Naive B cell (primary cell): Measurements from ENCODE around the gene BCAT1. TPM values are rescaled to one million over a fixed set of nuclear protein-coding genes. Genes with fewer than 3 reads are reported as not detected.
"Not testable (repeated sequence)": the region's sequence is repeated elsewhere in the genome, so short reads cannot be mapped to it uniquely, and the experiment has no call there.

Experiments
- ATAC-seq, 2 donors: fragments of 150-1000 bp; cut with Tn5 transposase; 2 replicates each; pipeline ENCODE4 v1.10.0; 2021; ENCODE audit warnings: low read depth in 2 of 2, mild to moderate bottlenecking in 2 of 2, moderate library complexity in 2 of 2
- DNase-seq: peaks from one replicate; pipeline ENCODE4 v3.0.0; 2022
- H3K27ac Mint-ChIP-seq, 6 donors: one replicate each; pipeline ENCODE4 v1.8.0; 2020 to 2022; ENCODE audit warnings: mild to moderate bottlenecking in 6 of 6, mixed read lengths in 6 of 6, moderate library complexity in 5 of 6, inconsistent platforms in 2 of 6
- H3K27me3 Mint-ChIP-seq, 3 donors: one replicate each; pipeline ENCODE4 v1.8.0; 2021 to 2022; ENCODE audit warnings: mixed read lengths in 3 of 3, mild to moderate bottlenecking in 1 of 3
- H3K36me3 Mint-ChIP-seq, 2 donors: one replicate each; pipeline ENCODE4 v1.8.0; 2020 to 2022; ENCODE audit warnings: mixed read lengths in 2 of 2, inconsistent platforms in 1 of 2, mild to moderate bottlenecking in 1 of 2
- H3K4me1 Mint-ChIP-seq, 3 donors: one replicate each; pipeline ENCODE4 v1.8.0; 2020 to 2022; ENCODE audit warnings: mixed read lengths in 3 of 3, inconsistent platforms in 1 of 3, mild to moderate bottlenecking in 1 of 3, moderate library complexity in 1 of 3
- H3K4me3 Mint-ChIP-seq, 8 donors: one replicate each; pipeline ENCODE4 v1.8.0; 2020 to 2022; ENCODE audit warnings: mild to moderate bottlenecking in 8 of 8, mixed read lengths in 8 of 8, moderate library complexity in 8 of 8, inconsistent platforms in 2 of 8
- H3K9me3 Mint-ChIP-seq, 7 donors: one replicate each; pipeline ENCODE4 v1.8.0; 2020 to 2022; ENCODE audit warnings: mixed read lengths in 7 of 7, mild to moderate bottlenecking in 5 of 7, inconsistent platforms in 2 of 7, moderate library complexity in 1 of 7
- polyA plus RNA-seq, 6 donors: library from polyadenylated mRNA; unstranded; fragments of 300-500 nt; fragmentation: Illumina TruSeq; gene quantifications; one replicate each; pipeline ENCODE4 v1.2.3, GENCODE V29; 2021; ENCODE audit warnings: low read depth in 6 of 6

Gene BCAT1
- polyA plus RNA-seq, 6 donors from 2014 or later: 0.18 to 4.9 (median 1.8) TPM; not detected in 1

- Mint-ChIP-seq H3K4me3 (peak overlapping the region in 4 of 8 donors; percentile 5 to 95 (median 72)), H3K27ac (peak overlapping the region in 2 of 6 donors; percentile 14 to 57)
Observed at GRCh38 chr12:24950231-24950834, 1.4 kb upstream of the BCAT1 start.

DNA sequence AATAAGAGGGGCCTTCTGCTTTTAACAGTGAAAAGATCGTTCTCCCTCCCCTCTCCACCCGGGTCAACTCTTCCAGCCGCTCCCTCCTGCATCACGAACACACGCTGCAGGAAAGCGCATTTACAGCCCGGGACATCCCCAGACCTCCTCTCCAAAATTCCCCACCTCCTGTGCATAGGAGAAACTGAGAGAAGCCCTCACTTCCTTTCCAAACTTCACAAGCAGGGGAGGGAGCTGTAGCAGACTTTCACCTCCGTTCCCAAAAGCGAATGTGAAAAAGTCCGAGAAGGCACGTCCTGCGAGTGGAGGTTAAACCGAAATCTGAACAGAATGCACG, 513 bp downstream of the BCAT1 start:
- peak overlapping the region; percentile 88 to 97 (median 93) for H3K4me3 Mint-ChIP-seq
- peak overlapping the region in 5 of 6 donors; percentile 35 to 92 (median 76) for H3K27ac Mint-ChIP-seq
- H3K27me3 Mint-ChIP-seq: peaks cover 9 to 12% (median 10%) of the 10 kb centered on the region in 3 donors
- DNase-seq: peak; percentile 18
- H3K4me1 Mint-ChIP-seq: peaks cover 27 to 31% (median 31%) of the 10 kb centered on the region in 3 donors
- no peaks in the 10 kb centered on the region for H3K9me3 Mint-ChIP-seq
- ATAC-seq: peak; percentile 30 to 35
- peaks cover 0 to 8% of the 10 kb centered on the region in 2 donors for H3K36me3 Mint-ChIP-seq

More at GRCh38 chr12:24950231-24950834, 1.4 kb upstream of the BCAT1 start:
- H3K4me1 Mint-ChIP-seq: peaks cover 27 to 31% (median 31%) of the 10 kb centered on the region in 3 donors
- peaks cover 0 to 8% of the 10 kb centered on the region in 2 donors for H3K36me3 Mint-ChIP-seq
- no peaks in the 10 kb centered on the region for H3K9me3 Mint-ChIP-seq
- H3K27me3 Mint-ChIP-seq: peaks cover 7 to 10% (median 9%) of the 10 kb centered on the region in 3 donors
- DNase-seq (no peak), ATAC-seq (no peak)

DNA sequence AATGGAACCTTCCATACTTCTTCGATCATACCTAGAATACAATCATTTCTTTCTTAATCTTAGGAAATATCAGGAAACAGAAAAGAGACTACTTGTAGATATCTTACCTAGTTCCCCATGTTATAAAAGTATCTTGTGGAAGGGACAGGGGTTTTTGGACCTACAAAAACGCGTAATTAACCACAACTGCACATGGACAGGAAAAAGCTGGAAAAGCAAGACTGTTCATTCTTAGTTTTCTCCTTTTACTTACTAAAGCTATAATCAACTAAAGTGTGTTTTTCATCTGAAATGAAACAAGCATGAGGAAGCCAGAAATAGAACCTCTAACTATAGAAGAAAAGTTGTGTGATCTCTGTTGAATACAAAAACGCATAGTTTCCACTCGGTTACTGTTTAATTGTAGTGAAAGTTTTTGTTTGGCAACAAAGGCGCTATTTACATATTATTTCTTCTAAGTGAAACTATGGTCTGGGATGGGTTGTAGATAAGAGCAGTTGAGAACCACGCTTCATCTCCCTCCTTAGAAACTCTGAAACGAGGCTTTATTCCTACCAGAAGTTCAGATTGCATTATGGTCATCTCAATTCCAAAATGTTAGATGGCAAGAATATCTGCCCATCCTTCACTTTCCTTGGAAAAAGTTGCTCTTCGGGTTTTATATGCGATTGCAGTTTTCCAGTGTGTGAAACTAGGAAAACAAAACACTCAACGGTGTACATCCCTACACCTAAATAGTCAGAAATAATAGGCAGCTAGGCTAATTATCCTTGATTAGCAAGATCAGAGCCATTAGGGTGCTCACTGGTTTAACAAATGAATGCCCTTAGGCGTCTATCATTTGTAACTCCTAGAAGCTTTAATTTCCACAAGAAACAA, 1.1 kb downstream of the BCAT1 start:
- Mint-ChIP-seq H3K27ac (peak overlapping the region in 4 of 6 donors; percentile 58 to 92 (median 70)), H3K36me3 (peaks cover 0 to 8% of the 10 kb centered on the region in 2 donors), H3K4me1 (peaks cover 27 to 33% (median 31%) of the 10 kb centered on the region in 3 donors), H3K27me3 (peaks cover 9 to 12% (median 10%) of the 10 kb centered on the region in 3 donors), H3K9me3 (no peaks in the 10 kb centered on the region), H3K4me3 (peak overlapping the region; percentile 88 to 97 (median 93))
- no peak for DNase-seq
- ATAC-seq: no peak

GRCh38 chr12:24945845-24946244, 3.1 kb downstream of the BCAT1 start:
- DNase-seq (no peak), ATAC-seq (no peak)
- peaks cover 0 to 8% of the 10 kb centered on the region in 2 donors for H3K36me3 Mint-ChIP-seq
- peaks cover 27 to 37% (median 31%) of the 10 kb centered on the region in 3 donors for H3K4me1 Mint-ChIP-seq
- peaks cover 0 to 4% (median 0%) of the 10 kb centered on the region in 7 donors for H3K9me3 Mint-ChIP-seq
- peak overlapping the region in 1 of 6 donors; percentile 32 for H3K27ac Mint-ChIP-seq
- H3K27me3 Mint-ChIP-seq: peaks cover 9 to 12% (median 10%) of the 10 kb centered on the region in 3 donors
- H3K4me3 Mint-ChIP-seq: peak overlapping the region in 1 of 8 donors; percentile 26

- peaks cover 26 to 37% (median 27%) of the 10 kb centered on the region in 3 donors for H3K4me1 Mint-ChIP-seq
- H3K4me3 Mint-ChIP-seq: peak overlapping the region in 1 of 8 donors; percentile 18
- no peak for ATAC-seq
Observed at GRCh38 chr12:24945039-24945438, 3.9 kb downstream of the BCAT1 start.

DNA sequence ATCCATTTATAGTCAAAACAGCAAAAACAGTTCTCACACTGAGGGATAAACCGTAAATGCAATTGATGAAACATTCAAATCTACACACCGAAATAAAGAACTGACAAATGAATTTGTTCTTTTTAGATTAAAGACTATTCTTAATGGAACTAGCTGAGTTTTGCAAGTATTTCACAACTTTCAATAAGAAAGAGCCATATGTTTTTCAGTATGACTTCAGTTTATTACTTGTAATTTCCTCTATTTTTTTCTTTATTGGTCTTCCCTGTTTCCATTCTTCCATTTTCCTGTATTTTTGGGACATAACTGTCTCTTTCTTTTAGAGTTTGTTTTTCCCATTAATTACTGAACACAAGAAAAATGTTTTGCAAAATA, 4.3 kb downstream of the BCAT1 start:
- ATAC-seq: no peak
- peaks cover 9 to 12% (median 10%) of the 10 kb centered on the region in 3 donors for H3K27me3 Mint-ChIP-seq

More at GRCh38 chr12:24945039-24945438, 3.9 kb downstream of the BCAT1 start:
- Mint-ChIP-seq H3K27ac (no peak overlapping the region), H3K9me3 (peaks cover 0 to 4% (median 0%) of the 10 kb centered on the region in 7 donors), H3K27me3 (peaks cover 9 to 12% (median 10%) of the 10 kb centered on the region in 3 donors), H3K36me3 (peaks cover 0 to 8% of the 10 kb centered on the region in 2 donors)
- DNase-seq: no peak

DNA sequence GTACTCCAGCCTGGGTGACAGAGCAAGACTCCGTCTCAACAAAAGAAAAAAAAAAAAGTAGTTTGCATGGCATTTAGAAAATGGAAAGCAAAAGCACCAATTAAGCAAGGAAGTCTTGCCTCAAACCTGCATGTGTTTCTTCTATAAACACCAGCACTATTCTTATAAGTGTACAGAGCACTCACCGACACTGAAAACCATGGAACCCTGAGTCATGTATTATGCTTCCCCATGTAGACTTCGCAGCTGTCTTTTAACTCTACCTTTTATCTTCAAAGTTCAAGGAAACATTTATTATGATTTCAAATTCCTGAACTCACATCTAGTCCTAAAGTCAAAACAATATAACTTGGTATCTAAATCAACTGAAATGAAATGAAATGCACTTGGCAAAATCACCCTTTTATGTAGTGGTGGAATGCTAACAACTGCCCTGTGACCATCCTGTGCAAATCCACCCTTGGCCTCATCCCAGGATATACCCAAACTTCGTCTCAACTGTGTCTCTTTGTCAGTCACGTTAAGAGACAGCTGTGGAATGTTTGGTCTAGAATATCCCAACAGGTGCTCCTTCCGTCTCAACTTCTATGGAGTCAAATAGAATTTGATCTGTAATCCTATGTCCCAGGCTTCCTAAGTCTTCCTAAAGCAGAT, 4.8 kb downstream of the BCAT1 start:
- peaks cover 0 to 8% of the 10 kb centered on the region in 2 donors for H3K36me3 Mint-ChIP-seq
- H3K27me3 Mint-ChIP-seq: peaks cover 9 to 12% (median 9%) of the 10 kb centered on the region in 3 donors
- H3K4me1 Mint-ChIP-seq: peaks cover 21 to 33% (median 21%) of the 10 kb centered on the region in 3 donors
- DNase-seq: no peak
- peaks cover 0 to 4% (median 0%) of the 10 kb centered on the region in 7 donors for H3K9me3 Mint-ChIP-seq
- no peak overlapping the region for H3K4me3 Mint-ChIP-seq
- H3K27ac Mint-ChIP-seq: peak overlapping the region in 1 of 6 donors; percentile 68
- ATAC-seq: no peak

More for the DNA sequence above, 4.3 kb downstream of the BCAT1 start:
- Mint-ChIP-seq H3K4me1 (peaks cover 26 to 37% (median 26%) of the 10 kb centered on the region in 3 donors), H3K9me3 (peaks cover 0 to 4% (median 0%) of the 10 kb centered on the region in 7 donors), H3K36me3 (peaks cover 0 to 8% of the 10 kb centered on the region in 2 donors), H3K4me3 (no peak overlapping the region), H3K27ac (no peak overlapping the region)
- DNase-seq: no peak

GRCh38 chr12:24940157-24940556, 8.7 kb downstream of the BCAT1 start:
- no peak overlapping the region for H3K27ac Mint-ChIP-seq
- no peak for DNase-seq
- ATAC-seq: no peak
- no peaks in the 10 kb centered on the region for H3K36me3 Mint-ChIP-seq
- H3K4me3 Mint-ChIP-seq: no peak overlapping the region
- peaks cover 0 to 4% (median 0%) of the 10 kb centered on the region in 7 donors for H3K9me3 Mint-ChIP-seq
- peaks cover 0 to 6% (median 0%) of the 10 kb centered on the region in 3 donors for H3K4me1 Mint-ChIP-seq
- peaks cover 0 to 6% (median 0%) of the 10 kb centered on the region in 3 donors for H3K27me3 Mint-ChIP-seq

DNA sequence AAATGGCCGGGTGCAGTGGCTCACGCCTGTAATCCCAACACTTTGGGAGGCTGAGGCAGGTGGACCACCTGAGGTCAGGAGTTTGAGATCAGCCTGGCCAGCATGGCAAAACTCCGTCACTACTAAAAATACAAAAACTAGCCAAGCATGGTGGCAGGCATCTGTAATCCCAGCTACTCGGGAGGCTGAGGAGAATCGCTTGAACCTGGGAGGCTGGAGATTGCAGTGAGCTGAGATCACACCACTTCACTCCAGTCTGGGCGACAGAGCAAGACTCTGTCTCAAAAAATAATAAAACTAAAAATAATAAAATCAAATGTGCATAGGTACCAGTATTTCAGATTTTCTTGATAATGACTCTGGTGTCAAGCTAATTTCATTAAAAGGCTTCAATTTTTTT, 9.3 kb downstream of the BCAT1 start:
- H3K27ac Mint-ChIP-seq, H3K27me3 Mint-ChIP-seq, H3K4me3 Mint-ChIP-seq, DNase-seq, ATAC-seq, H3K36me3 Mint-ChIP-seq, H3K9me3 Mint-ChIP-seq, H3K4me1 Mint-ChIP-seq: not testable (repeated sequence)

DNA sequence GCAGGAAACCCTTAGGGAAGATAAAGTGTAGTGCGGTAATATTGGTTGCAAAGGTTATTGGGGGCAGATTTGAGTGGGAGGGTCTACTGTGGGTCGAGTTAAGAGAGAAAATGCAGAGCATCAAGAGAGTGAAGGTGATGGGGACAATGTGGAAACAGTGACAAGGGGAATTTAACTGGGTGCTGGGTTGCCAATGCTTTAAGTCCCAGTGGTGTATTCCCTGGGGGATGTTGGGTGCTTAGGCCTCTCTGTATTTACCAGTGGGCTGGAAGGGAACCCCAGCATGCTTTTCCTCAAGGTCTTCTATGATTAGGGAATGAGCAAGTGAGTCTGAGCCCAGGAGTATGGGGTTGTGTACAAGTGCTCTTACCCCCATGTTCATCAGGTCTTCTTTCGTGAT, 10.6 kb downstream of the BCAT1 start:
- H3K27me3 Mint-ChIP-seq: no peaks in the 10 kb centered on the region
- no peak overlapping the region for H3K27ac Mint-ChIP-seq
- peaks cover 0 to 4% (median 0%) of the 10 kb centered on the region in 7 donors for H3K9me3 Mint-ChIP-seq
- H3K4me3 Mint-ChIP-seq: no peak overlapping the region
- no peak for DNase-seq
- H3K36me3 Mint-ChIP-seq: no peaks in the 10 kb centered on the region
- peaks cover 0 to 6% (median 0%) of the 10 kb centered on the region in 3 donors for H3K4me1 Mint-ChIP-seq
- ATAC-seq: no peak

DNA sequence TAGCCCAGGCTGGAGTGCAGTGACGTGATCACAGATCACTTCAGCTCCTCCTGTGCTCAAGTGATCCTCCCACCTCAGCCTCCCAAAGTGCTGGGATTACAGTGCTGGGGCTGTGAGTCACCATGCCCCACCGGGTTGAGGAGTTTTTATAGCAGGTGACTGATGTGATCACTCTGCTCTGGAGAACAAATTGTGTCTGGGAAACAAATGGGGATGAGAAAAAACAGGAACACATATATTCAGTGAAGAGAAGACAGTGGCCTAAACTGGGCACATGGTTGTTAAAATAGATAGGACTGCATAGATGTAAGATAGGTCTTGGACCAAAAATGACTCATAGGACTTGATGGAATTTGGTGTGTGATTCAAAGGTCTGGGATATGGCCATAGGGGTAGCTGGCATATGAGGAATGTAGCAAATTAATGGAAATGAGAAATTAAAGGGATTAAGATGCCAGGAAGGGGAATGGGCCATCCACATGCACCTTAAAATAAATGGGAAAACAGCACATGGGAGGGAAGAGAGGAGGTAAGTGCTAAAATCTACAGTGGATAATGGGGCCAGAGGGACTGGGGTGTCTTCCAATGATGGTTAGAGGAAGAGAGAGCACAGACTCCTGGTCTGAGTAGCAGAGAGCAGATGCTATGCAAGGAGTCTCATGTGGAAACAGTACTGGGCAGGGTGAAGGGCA, 11.2 kb downstream of the BCAT1 start:
- Mint-ChIP-seq H3K27me3 (no peaks in the 10 kb centered on the region), H3K4me3 (no peak overlapping the region), H3K27ac (no peak overlapping the region), H3K36me3 (no peaks in the 10 kb centered on the region), H3K9me3 (peaks cover 0 to 4% (median 0%) of the 10 kb centered on the region in 7 donors), H3K4me1 (peaks cover 0 to 3% (median 0%) of the 10 kb centered on the region in 3 donors)
- ATAC-seq: no peak
- DNase-seq: no peak

GRCh38 chr12:24933694-24934407, 15.1 kb downstream of the BCAT1 start:
- DNase-seq (no peak), ATAC-seq (no peak)
- no peaks in the 10 kb centered on the region for H3K36me3 Mint-ChIP-seq
- no peak overlapping the region for H3K4me3 Mint-ChIP-seq
- H3K9me3 Mint-ChIP-seq: no peaks in the 10 kb centered on the region
- no peaks in the 10 kb centered on the region for H3K27me3 Mint-ChIP-seq
- H3K27ac Mint-ChIP-seq: peak overlapping the region in 1 of 6 donors; percentile 30
- H3K4me1 Mint-ChIP-seq: peaks cover 12 to 15% (median 13%) of the 10 kb centered on the region in 3 donors
